Loucy (cell line): ENCODE measurements around the gene MYBL2.
"Not testable (repeated sequence)": the region's sequence is repeated elsewhere in the genome, so short reads cannot be mapped to it uniquely, and the experiment has no call there.

Source experiments
- EZH2phosphoT487 ChIP-seq: fragments of 200-600 bp; IDR thresholded peaks from 2 replicates; pipeline ENCODE4 v1.6.1; 2018; ENCODE audit warnings: antibody characterized with exemption, mild to moderate bottlenecking, moderate library complexity, borderline replicate concordance
- TF ChIP-seq, protein P1 (sequence below): fragments of 200-600 bp; sonication (generic); conservative IDR thresholded peaks from 2 replicates; pipeline ENCODE4 v1.5.1; 2014; ENCODE audit warnings: mild to moderate bottlenecking, antibody characterized with exemption, low read length

DNA sequence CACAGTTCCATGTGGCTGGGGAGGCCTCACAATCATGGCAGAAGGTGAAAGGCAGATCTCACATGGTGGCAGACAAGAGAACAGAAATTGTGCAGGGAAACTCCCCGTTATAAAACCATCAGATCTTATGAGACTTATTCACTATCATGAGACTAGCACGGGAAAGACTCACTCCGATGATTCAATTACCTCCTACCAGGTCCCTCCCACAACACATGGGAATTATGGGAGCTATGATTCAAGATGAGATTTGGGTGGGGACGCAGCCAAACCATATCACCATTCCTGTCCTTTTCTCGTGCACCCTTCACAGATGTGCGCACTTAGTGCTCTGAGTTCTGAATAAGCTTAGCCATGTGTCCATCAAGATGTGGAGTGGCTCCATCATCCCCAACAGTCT lies 91.0 kb downstream of the MYBL2 start:
- TF ChIP-seq EZH2phosphoT487, result not testable (repeated sequence)
- TF ChIP-seq, protein P1, sequence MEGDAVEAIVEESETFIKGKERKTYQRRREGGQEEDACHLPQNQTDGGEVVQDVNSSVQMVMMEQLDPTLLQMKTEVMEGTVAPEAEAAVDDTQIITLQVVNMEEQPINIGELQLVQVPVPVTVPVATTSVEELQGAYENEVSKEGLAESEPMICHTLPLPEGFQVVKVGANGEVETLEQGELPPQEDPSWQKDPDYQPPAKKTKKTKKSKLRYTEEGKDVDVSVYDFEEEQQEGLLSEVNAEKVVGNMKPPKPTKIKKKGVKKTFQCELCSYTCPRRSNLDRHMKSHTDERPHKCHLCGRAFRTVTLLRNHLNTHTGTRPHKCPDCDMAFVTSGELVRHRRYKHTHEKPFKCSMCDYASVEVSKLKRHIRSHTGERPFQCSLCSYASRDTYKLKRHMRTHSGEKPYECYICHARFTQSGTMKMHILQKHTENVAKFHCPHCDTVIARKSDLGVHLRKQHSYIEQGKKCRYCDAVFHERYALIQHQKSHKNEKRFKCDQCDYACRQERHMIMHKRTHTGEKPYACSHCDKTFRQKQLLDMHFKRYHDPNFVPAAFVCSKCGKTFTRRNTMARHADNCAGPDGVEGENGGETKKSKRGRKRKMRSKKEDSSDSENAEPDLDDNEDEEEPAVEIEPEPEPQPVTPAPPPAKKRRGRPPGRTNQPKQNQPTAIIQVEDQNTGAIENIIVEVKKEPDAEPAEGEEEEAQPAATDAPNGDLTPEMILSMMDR, result not testable (repeated sequence)
